ENCODE measurements around the gene ATP5F1D. TPM values are rescaled to one million over a fixed set of nuclear protein-coding genes. Genes with fewer than 3 reads are reported as not detected.

The ATP5F1D gene
- total and polyA plus RNA-seq, 12 donors: 491 to 2,879 (median 562) TPM

DNA sequence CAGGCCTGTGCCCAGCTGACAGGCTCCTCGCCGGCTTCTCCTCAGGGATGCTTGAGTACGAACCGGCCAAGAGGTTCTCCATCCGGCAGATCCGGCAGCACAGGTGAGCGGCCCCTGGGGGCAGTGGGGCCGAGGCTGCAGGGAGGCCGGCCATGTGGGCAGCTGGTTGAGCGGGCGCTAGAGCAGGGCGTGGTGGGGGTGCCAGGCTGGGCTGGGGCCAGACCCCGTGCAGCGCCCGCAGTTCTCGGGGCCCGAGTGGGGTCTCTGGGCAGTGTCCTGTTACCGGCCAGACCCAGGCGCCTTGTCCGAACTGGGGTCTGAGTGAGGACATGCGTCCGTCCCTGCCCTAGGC is 19.7 kb upstream of the ATP5F1D start:
- DNase-seq: no peak
- 89 to 91% methylated on average over 20 to 22 of the region's 22 CpGs for WGBS, 2 donors
- H3K27ac ChIP-seq: peak overlapping the region in 7 of 10 donors; percentile 25 to 56 (median 44)
- ATAC-seq: peak in 1 of 8 donors; percentile 1
- no peak for TF ChIP-seq CTCF (IDR thresholded peaks at IDR 0.05)
- peaks cover 7 to 76% (median 30%) of the 10 kb centered on the region in 9 donors for H3K36me3 ChIP-seq
- peak overlapping the region in 1 of 10 donors; percentile 10 for H3K4me3 ChIP-seq
- intact Hi-C loops (cut with DNase I): loop anchor here in 4 of 10 donors (2.0 kb wide), 2 partner anchors 17 to 19 kb away; partner anchors contain the start of genes ATP5F1D (in 3 of the 4) and CBARP (in 1 of the 4)
- H3K27me3 ChIP-seq: no peaks in the 10 kb centered on the region
- H3K9me3 ChIP-seq: no peaks in the 10 kb centered on the region
- peaks cover 24 to 68% (median 54%) of the 10 kb centered on the region in 9 donors for H3K4me1 ChIP-seq

- Histone ChIP-seq H3K4me3 (no peak overlapping the region), H3K27me3 (no peaks in the 10 kb centered on the region), H3K9me3 (no peaks in the 10 kb centered on the region), H3K27ac (peak overlapping the region in 4 of 10 donors; percentile 28 to 56 (median 47)), H3K4me1 (peaks cover 20 to 62% (median 49%) of the 10 kb centered on the region in 9 donors), H3K36me3 (peaks cover 7 to 79% (median 35%) of the 10 kb centered on the region in 9 donors)
- intact Hi-C loops (cut with DNase I): no loop called here
- no peak for ATAC-seq
- WGBS, 2 donors: 92% methylated on average over 14 of the region's 14 CpGs
- TF ChIP-seq CTCF (IDR thresholded peaks at IDR 0.05): no peak
- no peak for DNase-seq
Observed at GRCh38 chr19:1222394-1222793, 19.2 kb upstream of the ATP5F1D start.

DNA sequence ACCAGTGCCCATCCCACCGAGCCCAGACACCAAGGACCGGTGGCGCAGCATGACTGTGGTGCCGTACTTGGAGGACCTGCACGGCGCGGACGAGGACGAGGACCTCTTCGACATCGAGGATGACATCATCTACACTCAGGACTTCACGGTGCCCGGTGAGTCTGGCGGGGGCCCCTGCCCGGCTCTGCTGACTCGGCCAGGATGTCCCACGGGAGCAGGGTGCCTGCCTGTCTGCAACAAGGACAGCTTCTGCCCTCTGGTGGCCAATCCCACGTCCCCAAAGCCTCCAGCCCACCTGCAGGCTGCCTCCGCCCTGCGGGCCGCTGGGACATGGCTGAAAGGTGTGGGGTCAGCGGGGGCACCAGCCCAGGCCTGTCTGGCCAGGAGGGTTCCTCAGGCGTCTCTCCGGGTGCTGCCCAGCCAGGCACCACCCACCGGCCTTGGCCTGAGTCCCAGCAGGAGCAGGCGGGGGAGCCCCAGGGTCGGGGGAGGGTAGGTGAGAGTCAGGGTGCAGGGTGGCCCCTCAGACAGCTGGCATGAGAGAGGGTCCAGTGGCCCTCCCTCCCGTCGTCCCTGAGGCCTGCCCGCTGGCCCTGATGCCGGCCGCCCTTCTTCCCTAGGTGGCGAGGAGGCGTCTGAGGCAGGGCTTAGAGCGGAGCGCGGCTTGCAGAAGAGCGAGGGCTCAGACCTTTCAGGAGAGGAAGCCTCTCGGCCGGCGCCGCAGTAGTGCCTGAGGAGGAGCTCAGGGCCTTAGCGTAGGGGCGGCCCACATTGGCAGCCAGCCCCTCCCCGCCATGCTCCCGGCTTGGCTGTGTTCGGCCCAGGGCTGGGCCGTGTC is 18.3 kb upstream of the ATP5F1D start:
- ATAC-seq (peak in 1 of 8 donors; percentile 6), DNase-seq (no peak)
- H3K36me3 ChIP-seq: peaks cover 7 to 88% (median 42%) of the 10 kb centered on the region in 9 donors

More for the DNA sequence above, 18.3 kb upstream of the ATP5F1D start:
- peak in 7 of 9 donors; percentile 35 to 53 (median 44) for TF ChIP-seq CTCF (IDR thresholded peaks at IDR 0.05)
- H3K4me3 ChIP-seq: no peak overlapping the region
- H3K9me3 ChIP-seq: no peaks in the 10 kb centered on the region
- H3K27me3 ChIP-seq: no peaks in the 10 kb centered on the region
- H3K4me1 ChIP-seq: peaks cover 13 to 54% (median 41%) of the 10 kb centered on the region in 9 donors
- H3K27ac ChIP-seq: no peak overlapping the region
- WGBS, 2 donors: 71 to 79% methylated on average over 40 to 48 of the region's 48 CpGs
- intact Hi-C loops (cut with DNase I): no loop called here
